Breast epithelium (tissue), 4 donors: ENCODE measurements around the gene PRDM4. TPM values are rescaled to one million over a fixed set of nuclear protein-coding genes. Genes with fewer than 3 reads are reported as not detected.
A peak's percentile ranks its signal among the peaks of the same experiment; 100 is the strongest.

ENCODE experiments used
- DNase-seq, 2 donors: peaks; one replicate each; pipeline ENCODE4 v3.0.0-alpha.2; 2019; ENCODE audit warnings: low spot score in 2 of 2
- H3K27ac ChIP-seq, 2 donors: fragments of 200-600 bp; sonication (generic) in 1 of 2; one replicate each; pipeline ENCODE4 v1.5.1; 2016 to 2019; ENCODE audit warnings: mild to moderate bottlenecking in 1 of 2
- H3K27me3 ChIP-seq, 2 donors: fragments of 200-600 bp; sonication (generic) in 1 of 2; one replicate each; pipeline versions ENCODE4 v1.5.1 to v1.6.0; 2017 to 2019; ENCODE audit warnings: control low read depth in 1 of 2, mild to moderate bottlenecking in 1 of 2
- H3K36me3 ChIP-seq: fragments of 200-600 bp; one replicate; pipeline ENCODE4 v1.5.1; 2019
- H3K4me1 ChIP-seq, 2 donors: fragments of 200-600 bp; sonication (generic); one replicate each; pipeline ENCODE4 v1.5.1; 2016 to 2019; ENCODE audit warnings: control low read depth in 1 of 2
- H3K4me3 ChIP-seq, 3 donors: fragments of 200-600 bp; sonication (generic); 1 replicate in 2 of 3; 2 replicates in 1 of 3; pipeline ENCODE4 v1.5.1; 2016 to 2019; ENCODE audit warnings: mild to moderate bottlenecking in 3 of 3, moderate library complexity in 2 of 3
- H3K9me3 ChIP-seq, 2 donors: fragments of 200-600 bp; sonication (generic) in 1 of 2; one replicate each; pipeline ENCODE4 v1.5.1; 2016 to 2019; ENCODE audit warnings: control low read depth in 1 of 2
- POLR2A ChIP-seq: fragments of 450-650 bp; IDR thresholded peaks from one replicate; pipeline ENCODE4 v1.6.1; 2016; ENCODE audit warnings: antibody characterized with exemption, mild to moderate bottlenecking, moderate library complexity
- POLR2AphosphoS5 ChIP-seq, 3 donors: sonication (generic); formaldehyde crosslinking; IDR thresholded peaks; one replicate each; pipeline ENCODE4 v1.6.1; 2017; ENCODE audit warnings: antibody characterized with exemption in 3 of 3
- intact Hi-C: fragments of 100-400 bp; cut with DNase I; formaldehyde crosslinking; loops from one replicate; pipeline ENCODE4 v1.15.1; 2023; ENCODE audit warnings: low total_unique reads
- total RNA-seq, 3 donors: library from RNA; depleted of rRNA; stranded (reverse); fragments of >200 nt; gene quantifications; one replicate each; pipeline ENCODE4 v1.1.0, GENCODE V29; 2016
- TF ChIP-seq, protein P1 (sequence below), 3 donors: fragments of 450-650 bp; IDR thresholded peaks; one replicate each; pipeline ENCODE4 v1.5.1; 2016 to 2017; ENCODE audit warnings: antibody characterized with exemption in 3 of 3, mild to moderate bottlenecking in 3 of 3, moderate library complexity in 3 of 3

PRDM4 gene
- total RNA-seq, 3 donors from 2014 or later = 29.4 to 32.6 (median 31.1) TPM

DNA sequence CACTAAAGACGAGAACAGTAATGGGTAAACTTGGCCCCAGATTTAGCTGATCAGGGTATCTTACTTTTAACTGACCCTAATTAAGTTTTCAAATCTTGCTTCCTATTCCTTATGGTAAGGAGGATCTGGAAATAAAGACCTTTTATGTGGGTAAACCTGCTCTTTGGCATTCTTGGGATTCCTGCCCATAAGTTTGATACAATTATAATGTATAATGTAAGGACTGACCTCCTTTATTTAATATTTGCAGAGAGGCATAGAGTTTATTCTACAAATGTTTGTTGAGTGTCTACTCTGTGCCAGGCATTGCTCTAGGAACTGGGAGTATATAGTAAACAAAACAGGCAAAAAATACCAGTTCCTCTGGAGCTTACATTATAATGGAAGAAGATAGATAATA lies 4.4 kb upstream of the PRDM4 start:
- H3K4me3 ChIP-seq = no peak overlapping the region
- H3K9me3 ChIP-seq = no peaks in the 10 kb centered on the region
- TF ChIP-seq POLR2A (no peak), POLR2AphosphoS5 (IDR thresholded peaks at IDR 0.05) (no peak)
- TF ChIP-seq, protein P1, sequence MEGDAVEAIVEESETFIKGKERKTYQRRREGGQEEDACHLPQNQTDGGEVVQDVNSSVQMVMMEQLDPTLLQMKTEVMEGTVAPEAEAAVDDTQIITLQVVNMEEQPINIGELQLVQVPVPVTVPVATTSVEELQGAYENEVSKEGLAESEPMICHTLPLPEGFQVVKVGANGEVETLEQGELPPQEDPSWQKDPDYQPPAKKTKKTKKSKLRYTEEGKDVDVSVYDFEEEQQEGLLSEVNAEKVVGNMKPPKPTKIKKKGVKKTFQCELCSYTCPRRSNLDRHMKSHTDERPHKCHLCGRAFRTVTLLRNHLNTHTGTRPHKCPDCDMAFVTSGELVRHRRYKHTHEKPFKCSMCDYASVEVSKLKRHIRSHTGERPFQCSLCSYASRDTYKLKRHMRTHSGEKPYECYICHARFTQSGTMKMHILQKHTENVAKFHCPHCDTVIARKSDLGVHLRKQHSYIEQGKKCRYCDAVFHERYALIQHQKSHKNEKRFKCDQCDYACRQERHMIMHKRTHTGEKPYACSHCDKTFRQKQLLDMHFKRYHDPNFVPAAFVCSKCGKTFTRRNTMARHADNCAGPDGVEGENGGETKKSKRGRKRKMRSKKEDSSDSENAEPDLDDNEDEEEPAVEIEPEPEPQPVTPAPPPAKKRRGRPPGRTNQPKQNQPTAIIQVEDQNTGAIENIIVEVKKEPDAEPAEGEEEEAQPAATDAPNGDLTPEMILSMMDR (IDR thresholded peaks at IDR 0.05) = no peak
- intact Hi-C loops = no loop called here
- no peaks in the 10 kb centered on the region for H3K36me3 ChIP-seq
- no peak for DNase-seq
- H3K27ac ChIP-seq = no peak overlapping the region
- H3K4me1 ChIP-seq = no peaks in the 10 kb centered on the region
- H3K27me3 ChIP-seq = no peaks in the 10 kb centered on the region

DNA sequence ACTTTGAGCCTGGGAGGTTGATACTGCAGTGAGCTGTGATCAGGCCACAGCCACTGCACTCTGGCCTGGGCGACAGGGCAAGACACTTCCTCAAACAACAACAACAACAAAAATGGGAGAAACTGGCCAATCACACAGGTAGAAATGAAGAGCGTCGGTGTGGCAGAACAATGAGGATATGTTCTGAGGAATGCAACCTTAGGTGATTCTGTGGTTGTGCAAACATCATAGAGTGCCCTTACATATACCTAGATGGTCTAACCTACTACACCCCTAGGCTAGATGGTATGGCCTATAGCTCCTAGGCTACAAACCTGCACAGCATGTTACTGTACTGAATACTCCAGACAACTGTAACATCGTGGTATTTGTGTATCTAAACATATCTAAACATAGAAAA lies 3.7 kb upstream of the PRDM4 start:
- TF ChIP-seq POLR2A (no peak), POLR2AphosphoS5 (IDR thresholded peaks at IDR 0.05) (no peak)
- TF ChIP-seq, protein P1 (IDR thresholded peaks at IDR 0.05) = no peak
- no peak for DNase-seq
- Histone ChIP-seq H3K36me3 (no peaks in the 10 kb centered on the region), H3K4me3 (no peak overlapping the region), H3K27ac (no peak overlapping the region), H3K9me3 (no peaks in the 10 kb centered on the region), H3K4me1 (no peaks in the 10 kb centered on the region), H3K27me3 (no peaks in the 10 kb centered on the region)
- intact Hi-C loops = no loop called here

DNA sequence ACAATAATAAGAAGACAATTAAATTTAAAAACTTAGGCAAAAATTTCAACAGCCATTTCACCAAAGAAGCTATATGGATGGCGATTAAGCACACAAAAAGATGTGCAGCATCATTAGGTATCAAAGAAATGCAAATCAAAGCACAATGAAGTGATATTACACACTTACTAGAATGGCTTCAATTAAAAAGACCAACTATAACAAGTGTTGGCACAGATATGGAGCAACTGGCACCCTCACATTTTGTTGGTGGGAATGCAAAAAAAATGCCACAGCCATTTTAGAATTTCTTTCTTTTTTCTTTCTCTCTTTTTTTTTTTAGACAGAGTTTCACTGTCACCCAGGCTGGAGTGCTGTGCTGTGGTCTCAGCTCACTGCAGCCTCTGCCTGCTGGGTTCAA lies 1.9 kb upstream of the PRDM4 start:
- TF ChIP-seq POLR2A (no peak), POLR2AphosphoS5 (IDR thresholded peaks at IDR 0.05) (no peak)
- TF ChIP-seq, protein P1 (IDR thresholded peaks at IDR 0.05) = no peak
- intact Hi-C loops = no loop called here
- DNase-seq = no peak

DNA sequence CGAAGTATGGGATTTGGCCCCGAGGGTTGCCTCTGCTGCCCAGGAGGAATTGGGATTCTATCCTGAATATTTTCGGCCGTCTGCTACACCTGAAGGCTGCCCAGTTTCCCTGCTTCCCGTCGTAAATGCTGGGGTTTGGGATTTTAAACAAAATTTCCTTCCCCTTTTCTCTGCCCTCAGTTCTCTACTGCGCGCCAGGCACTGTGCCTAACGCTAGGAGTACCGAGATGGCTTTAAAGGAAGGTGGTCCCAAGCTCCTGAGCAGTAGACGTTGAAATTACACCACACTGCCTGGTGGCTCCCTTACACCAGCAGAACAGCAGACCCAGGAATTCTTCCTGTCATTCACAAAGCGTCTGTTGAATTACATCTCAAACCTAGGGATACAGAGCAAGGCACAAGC lies 566 bp upstream of the PRDM4 start:
- no peak for DNase-seq
- intact Hi-C loops = no loop called here

More for the DNA sequence above, 1.9 kb upstream of the PRDM4 start:
- H3K9me3 ChIP-seq = no peaks in the 10 kb centered on the region
- no peak overlapping the region for H3K27ac ChIP-seq
- H3K4me3 ChIP-seq = no peak overlapping the region
- no peaks in the 10 kb centered on the region for H3K36me3 ChIP-seq
- H3K4me1 ChIP-seq = no peaks in the 10 kb centered on the region
- no peaks in the 10 kb centered on the region for H3K27me3 ChIP-seq

DNA sequence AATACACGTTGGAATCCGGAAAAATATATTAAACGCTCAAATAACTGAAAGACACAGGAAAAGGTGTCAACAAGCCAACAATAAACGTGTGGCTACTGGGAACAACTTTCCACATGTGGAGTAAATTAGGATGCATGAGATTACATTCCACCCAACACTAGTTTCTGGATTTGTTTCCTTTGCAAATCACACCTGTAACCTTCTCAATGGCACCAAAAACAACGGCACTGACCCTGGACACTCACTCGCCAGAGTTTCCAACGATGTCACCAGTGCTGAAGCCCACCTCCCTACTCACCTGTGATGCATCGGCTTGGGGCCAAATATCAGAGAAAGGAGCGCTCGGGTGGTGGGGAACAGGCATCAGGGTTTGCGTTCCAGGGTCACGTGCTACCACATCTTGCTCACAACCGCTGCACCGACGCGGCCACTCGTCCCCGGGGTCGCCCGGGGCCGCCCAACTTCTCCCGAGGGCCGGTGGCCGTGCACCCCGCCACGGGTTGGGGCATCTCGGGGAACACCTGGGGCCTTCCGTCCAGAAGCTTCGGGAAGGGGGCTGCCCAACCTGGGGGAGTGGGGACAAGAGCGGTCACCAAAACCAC lies 629 bp downstream of the PRDM4 start:
- no peaks in the 10 kb centered on the region for H3K9me3 ChIP-seq
- intact Hi-C loops = no loop called here
- peak overlapping the region; percentile 80 to 91 for H3K27ac ChIP-seq
- DNase-seq = peak in 1 of 2 donors; percentile 18
- H3K36me3 ChIP-seq = peaks cover under 1% of the 10 kb centered on the region
- no peak for TF ChIP-seq POLR2A
- no peak for TF ChIP-seq POLR2AphosphoS5 (IDR thresholded peaks at IDR 0.05)
- TF ChIP-seq, protein P1 (IDR thresholded peaks at IDR 0.05) = no peak
- H3K4me1 ChIP-seq = no peaks in the 10 kb centered on the region
- no peaks in the 10 kb centered on the region for H3K27me3 ChIP-seq
- H3K4me3 ChIP-seq = peak overlapping the region; percentile 82 to 93 (median 92)

More for the DNA sequence above, 566 bp upstream of the PRDM4 start:
- H3K36me3 ChIP-seq = no peaks in the 10 kb centered on the region
- no peaks in the 10 kb centered on the region for H3K27me3 ChIP-seq
- peak overlapping the region; percentile 82 to 93 (median 92) for H3K4me3 ChIP-seq
- H3K27ac ChIP-seq = peak overlapping the region; percentile 80 to 91
- no peaks in the 10 kb centered on the region for H3K9me3 ChIP-seq
- no peaks in the 10 kb centered on the region for H3K4me1 ChIP-seq
- TF ChIP-seq POLR2A = no peak
- TF ChIP-seq POLR2AphosphoS5 (IDR thresholded peaks at IDR 0.05) = no peak
- TF ChIP-seq, protein P1 (IDR thresholded peaks at IDR 0.05) = no peak
